Esophagus muscularis mucosa (tissue), 3 donors: Measurements from ENCODE around the gene TBC1D5.

Experiments
- CTCF ChIP-seq, 3 experiments: fragments of 200-600 bp in 2 of 3; fragments of 450-650 bp in 1 of 3; sonication (generic) in 2 of 3; IDR thresholded peaks; one replicate each; pipeline ENCODE4 v1.5.1; 2017 to 2019; ENCODE audit warnings: antibody characterized with exemption in 3 of 3, mild to moderate bottlenecking in 2 of 3, moderate library complexity in 1 of 3
- EP300 ChIP-seq: sonication (generic); formaldehyde crosslinking; IDR thresholded peaks from one replicate; pipeline ENCODE4 v1.6.1; 2017; ENCODE audit warnings: antibody characterized with exemption

- TF ChIP-seq CTCF (IDR thresholded peaks at IDR 0.05) (no peak), EP300 (no peak)
Measured at GRCh38 chr3:17623464-17623863, 119.0 kb downstream of the TBC1D5 start.
